DND-41 (cell line): ENCODE results near the gene RSPH6A.

ENCODE experiments used
- ATAC-seq: fragments of 200-7000 bp; cut with Tn5 transposase; 3 replicates; pipeline ENCODE4 v1.9.1; 2021; ENCODE audit warnings: low read depth; ENCODE audit not compliant: insufficient read depth
- DNase-seq: peaks from one replicate; pipeline ENCODE4 v3.0.0-alpha.2; 2020
- H2AFZ ChIP-seq: 2 replicates; pipeline ENCODE4 v1.6.0; 2012; ENCODE audit warnings: low read depth, low read length
- H3K27ac ChIP-seq: 2 replicates; pipeline ENCODE4 v1.5.1; 2012; ENCODE audit warnings: low read length, inconsistent platforms
- H3K27me3 ChIP-seq: fragments of 200-600 bp; sonication (generic); 2 replicates; pipeline ENCODE4 v1.6.0; 2012; ENCODE audit warnings: low read length, mild to moderate bottlenecking, inconsistent platforms; ENCODE audit not compliant: insufficient read depth, poor library complexity
- H3K36me3 ChIP-seq: 2 replicates; pipeline ENCODE4 v1.5.1; 2012; ENCODE audit warnings: low read length, inconsistent platforms; ENCODE audit not compliant: insufficient read depth
- H3K4me1 ChIP-seq: 2 replicates; pipeline ENCODE4 v1.5.1; 2012; ENCODE audit warnings: mild to moderate bottlenecking, low read length; ENCODE audit not compliant: insufficient read depth
- H3K4me2 ChIP-seq: 2 replicates; pipeline ENCODE4 v1.6.0; 2012; ENCODE audit warnings: mild to moderate bottlenecking, moderate library complexity, low read length, inconsistent platforms; ENCODE audit not compliant: insufficient read depth
- H3K4me3 ChIP-seq, 2 experiments: fragments of 200-600 bp in 1 of 2; shearing (Covaris generic) in 1 of 2; 2 replicates each; pipeline ENCODE4 v1.5.1; 2012 to 2016; ENCODE audit warnings: inconsistent platforms in 2 of 2, low read length in 2 of 2, mild to moderate bottlenecking in 2 of 2, low read depth in 1 of 2, moderate library complexity in 1 of 2
- H3K79me2 ChIP-seq: 2 replicates; pipeline ENCODE4 v1.6.0; 2012; ENCODE audit warnings: low read length, inconsistent platforms; ENCODE audit not compliant: insufficient read depth
- H3K9ac ChIP-seq: 2 replicates; pipeline ENCODE4 v1.6.0; 2012; ENCODE audit warnings: low read depth, mild to moderate bottlenecking, inconsistent platforms, low read length, moderate library complexity
- H3K9me3 ChIP-seq: 2 replicates; pipeline ENCODE4 v1.5.1; 2012; ENCODE audit warnings: low read length, moderate library complexity, mild to moderate bottlenecking, inconsistent platforms; ENCODE audit not compliant: insufficient read depth, severe bottlenecking
- H4K20me1 ChIP-seq: 2 replicates; pipeline ENCODE4 v1.6.0; 2012; ENCODE audit warnings: low read length; ENCODE audit not compliant: insufficient read depth
- CTCF ChIP-seq: IDR thresholded peaks from 2 replicates; pipeline ENCODE4 v1.5.1; 2012; ENCODE audit warnings: borderline replicate concordance, low read length, moderate library complexity, mild to moderate bottlenecking; ENCODE audit not compliant: poor library complexity, severe bottlenecking; ENCODE audit errors: extremely low read depth
- EZH2 ChIP-seq: IDR thresholded peaks from 3 replicates; pipeline ENCODE4 v1.6.1; 2012; ENCODE audit warnings: borderline replicate concordance, low read depth, mild to moderate bottlenecking, moderate library complexity, low read length, inconsistent platforms; ENCODE audit not compliant: severe bottlenecking

The RSPH6A gene

GRCh38 chr19:45746866-45747265 lies 68.2 kb downstream of the RSPH6A start:
- ATAC-seq (no peak), DNase-seq (no peak)
- Histone ChIP-seq H3K4me1 (no peaks in the 10 kb centered on the region), H3K4me2 (no peak overlapping the region), H3K9me3 (no peaks in the 10 kb centered on the region), H3K4me3 (no peak overlapping the region), H3K9ac (no peak overlapping the region), H3K36me3 (no peaks in the 10 kb centered on the region), H4K20me1 (no peaks in the 10 kb centered on the region), H2AFZ (no peak overlapping the region), H3K27me3 (peaks cover 14% of the 10 kb centered on the region), H3K79me2 (no peaks in the 10 kb centered on the region), H3K27ac (no peak overlapping the region)
- TF ChIP-seq CTCF (no peak), EZH2 (no peak)
